HG03558 (cell line): ENCODE measurements around the gene FAM193B.
"Not testable (repeated sequence)": the region's sequence is repeated elsewhere in the genome, so short reads cannot be mapped to it uniquely, and the experiment has no call there.

Experiments
- ATAC-seq: cut with Tn5 transposase; IDR thresholded peaks from one replicate; pipeline ENCODE4 v1.9.1; 2021; ENCODE audit warnings: moderate number of reproducible peaks; ENCODE audit not compliant: unreplicated experiment; ENCODE audit errors: extremely low read depth

Gene FAM193B

DNA sequence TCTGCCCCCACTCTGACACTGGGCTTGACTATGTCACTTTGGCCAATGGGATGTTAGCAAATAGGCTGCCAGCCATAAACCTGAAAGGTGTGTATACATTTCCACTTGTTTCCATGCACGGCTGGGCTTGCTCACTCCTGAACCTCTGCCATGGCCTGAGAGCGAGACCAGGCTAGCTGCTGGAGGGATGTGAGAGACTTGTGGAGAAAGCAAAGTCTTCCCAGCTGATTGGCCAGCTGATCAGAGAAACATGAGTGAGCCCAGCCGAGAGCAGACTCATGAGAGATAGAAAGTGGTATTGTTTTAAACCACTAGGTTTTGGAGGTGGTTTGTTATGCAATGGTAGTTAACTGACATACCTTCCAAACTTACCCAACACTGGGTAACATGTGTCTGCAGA is 13.9 kb downstream of the FAM193B start:
- no peak for ATAC-seq

DNA sequence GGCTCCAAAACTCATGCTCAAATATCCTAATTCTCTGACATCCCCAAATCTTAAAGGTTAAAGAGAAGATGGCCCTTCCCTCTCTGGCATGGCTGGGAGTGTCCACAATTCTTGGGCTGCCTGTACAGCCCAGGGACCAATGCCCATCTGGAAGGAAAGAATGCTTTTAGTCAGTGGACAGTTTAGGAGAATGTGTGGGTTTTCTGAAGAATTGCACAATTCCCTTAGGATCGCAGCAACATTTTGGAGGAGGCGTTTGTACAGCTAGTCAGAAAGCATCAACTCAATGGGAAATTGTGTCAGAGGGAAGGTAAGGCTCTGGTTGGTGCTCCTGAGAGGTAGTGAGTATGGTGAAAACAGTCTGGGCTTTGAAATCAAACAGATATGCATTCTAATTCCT is 15.0 kb downstream of the FAM193B start:
- ATAC-seq, result no peak

DNA sequence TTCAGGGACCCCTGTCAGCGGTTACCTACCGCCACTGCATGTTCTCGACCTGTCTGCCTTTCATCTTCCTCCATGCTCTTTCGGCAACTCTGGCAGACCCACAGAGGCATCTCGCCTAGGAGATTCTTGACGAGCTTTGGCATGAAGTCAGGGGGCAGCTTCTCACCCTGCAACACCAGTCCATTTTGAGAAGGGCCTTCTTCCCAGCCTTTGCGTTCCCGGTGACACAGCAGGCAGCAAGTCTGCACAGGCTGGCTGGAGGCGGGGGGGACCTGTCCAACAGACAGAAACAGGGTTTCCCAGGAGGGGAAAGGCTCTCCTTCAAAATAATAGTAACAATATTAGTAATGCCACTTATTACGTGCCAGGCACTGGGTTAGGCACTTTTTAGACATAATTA is 15.5 kb downstream of the FAM193B start:
- no peak for ATAC-seq

DNA sequence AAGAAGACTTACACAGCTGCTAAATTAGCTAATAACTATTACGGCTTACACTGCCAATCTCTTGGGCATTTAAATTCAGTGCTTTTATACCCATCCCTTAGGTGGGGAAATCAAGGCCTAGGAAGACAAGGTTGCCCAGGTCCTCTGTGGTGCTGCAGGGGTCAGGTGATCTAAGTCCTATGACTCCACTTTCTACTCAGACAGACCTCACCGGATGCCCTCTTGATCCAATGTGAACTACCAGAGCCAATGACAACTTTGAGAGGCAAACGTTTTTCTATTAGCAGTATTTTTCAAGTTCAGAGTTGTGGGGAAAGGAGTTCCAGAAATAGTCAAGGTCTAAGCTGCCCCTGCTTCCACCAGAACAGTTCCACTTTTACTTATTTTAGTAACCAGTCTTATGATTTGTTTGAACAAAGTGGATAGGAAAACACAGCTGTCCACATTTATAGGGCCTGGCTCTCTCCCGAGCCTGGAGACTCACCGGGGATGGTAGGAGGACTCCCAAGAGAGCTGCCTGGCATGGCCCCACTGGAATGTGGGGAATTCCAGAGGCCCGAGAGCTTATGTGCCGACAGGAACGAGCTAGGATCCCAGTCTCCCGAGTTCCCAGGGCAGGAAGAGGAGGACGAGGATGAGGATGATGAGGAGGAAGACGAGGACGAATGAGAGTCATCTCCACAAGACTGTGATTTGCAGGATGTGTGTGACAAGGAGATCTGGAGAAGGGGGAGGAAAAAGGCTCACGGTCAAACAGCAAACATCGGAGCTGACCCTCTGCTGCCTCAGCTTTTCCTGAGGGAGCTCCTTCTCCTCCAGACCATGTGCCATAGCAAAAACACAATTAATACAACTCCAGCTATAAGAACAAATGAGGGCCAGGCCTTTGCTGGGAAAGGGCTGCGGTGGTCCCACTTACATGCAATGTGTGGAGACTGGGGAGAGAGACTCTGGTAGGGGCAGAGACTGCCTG is 16.7 kb downstream of the FAM193B start:
- no peak for ATAC-seq

DNA sequence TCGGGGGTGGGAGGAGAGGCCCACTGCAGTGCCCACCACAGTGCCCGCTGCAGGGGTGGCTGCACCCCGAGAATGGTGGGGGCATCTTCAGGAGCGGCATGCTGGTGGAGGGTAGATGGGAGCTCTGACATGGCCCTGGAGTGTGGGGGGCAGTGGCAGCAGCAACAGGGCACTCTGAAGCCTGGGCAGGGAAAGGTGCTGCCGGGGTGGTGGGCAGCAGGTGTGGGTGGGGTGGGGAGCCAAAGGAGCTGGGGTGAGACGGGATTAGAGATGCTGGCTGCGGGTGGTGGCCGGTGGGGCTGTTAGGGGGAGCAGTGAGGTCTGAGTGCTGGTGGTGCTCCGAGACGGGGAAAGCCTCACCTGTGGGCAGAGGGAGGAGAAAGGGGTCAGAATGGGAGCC is 18.0 kb downstream of the FAM193B start:
- no peak for ATAC-seq

DNA sequence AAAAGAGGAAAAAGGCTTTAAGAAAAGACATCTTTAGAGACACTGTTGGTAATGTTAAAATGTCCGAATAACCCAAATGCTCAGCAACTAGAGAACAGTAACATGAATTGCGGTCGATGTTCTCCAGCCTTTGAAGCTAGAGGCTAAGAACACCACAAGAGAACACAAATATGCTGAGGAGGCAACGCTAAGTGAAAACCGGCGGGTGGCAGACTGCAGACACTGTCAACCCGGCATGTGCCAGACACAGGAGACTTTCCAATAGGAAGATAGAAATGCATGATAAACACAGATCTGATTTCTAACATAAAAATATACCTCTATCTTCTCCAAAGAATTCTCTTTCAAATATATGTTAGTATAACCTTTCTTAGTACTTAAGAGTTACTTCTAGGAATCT is 19.2 kb downstream of the FAM193B start:
- no peak for ATAC-seq

DNA sequence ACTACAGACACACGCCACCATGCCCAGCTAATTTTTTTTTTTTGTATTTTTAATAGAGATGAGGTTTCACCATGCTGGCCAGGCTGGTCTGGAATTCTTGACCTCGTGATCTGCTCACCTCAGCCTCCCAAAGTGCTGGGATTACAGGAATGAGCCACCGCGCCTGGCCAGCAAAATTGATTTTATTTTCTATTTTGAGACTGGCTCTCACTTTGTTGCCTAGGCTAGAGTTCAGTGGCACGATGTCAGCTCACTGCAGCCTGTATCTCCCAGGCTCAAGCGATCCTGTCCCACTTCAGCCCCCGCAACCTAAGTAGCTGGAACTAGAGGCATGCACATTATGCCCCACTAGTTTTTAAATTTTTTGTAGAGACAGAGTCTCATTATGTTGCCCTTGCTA is 19.9 kb downstream of the FAM193B start:
- ATAC-seq, result not testable (repeated sequence)

DNA sequence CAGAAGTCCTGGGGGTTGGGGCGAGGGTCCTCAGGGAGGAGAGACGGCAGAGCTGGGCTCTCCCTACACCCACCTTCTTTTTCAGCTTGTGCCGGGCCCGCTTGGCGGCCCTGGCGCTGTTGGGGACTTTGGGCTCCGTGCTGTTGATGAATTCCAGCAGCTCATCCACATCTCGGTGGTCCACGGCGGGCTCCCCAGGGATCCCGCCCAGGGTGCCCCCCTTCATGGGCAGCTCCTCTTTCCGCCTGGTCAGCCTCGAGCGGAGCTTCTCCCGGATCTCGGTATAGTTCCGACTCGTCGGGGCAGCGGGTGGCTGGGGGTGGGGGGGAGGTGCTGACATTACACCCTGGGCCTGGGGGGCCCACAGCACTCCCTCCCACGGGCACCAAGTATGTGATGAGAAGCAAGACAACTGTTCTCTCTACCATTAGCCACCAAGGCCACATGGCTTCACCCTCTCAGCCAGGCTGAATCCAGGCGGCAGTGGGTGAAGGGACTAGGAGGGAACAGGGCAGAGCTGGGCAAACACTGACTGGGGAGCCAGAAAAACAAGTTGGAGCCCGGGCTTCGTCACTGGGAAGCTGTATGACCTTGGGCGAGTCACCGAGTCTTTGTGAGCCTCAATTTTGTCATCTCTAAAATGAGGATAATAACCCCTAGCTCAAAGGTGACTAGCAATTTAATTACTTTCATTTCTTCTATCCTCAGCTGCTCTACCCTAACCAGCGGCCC is 23.0 kb downstream of the FAM193B start:
- ATAC-seq, result no peak

DNA sequence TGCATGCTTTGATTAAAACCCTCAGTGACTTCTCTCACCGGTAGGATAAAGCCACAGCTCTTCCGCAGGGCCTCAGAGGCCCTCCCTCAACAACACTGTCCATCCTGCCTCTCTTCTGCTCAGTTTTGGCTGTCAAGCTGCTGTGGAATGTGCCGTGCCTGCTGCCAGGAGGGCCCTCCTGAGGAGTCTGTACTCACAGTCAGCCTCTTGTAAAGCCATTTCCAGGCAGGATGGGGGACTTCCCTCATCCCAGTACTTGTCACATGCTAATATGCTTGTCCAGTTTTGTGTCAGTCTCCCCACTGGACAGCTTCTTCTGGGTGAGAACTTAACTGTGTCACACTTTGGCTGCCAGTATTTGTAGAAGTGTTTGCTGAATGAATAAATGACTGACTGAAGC is 23.7 kb downstream of the FAM193B start:
- no peak for ATAC-seq

DNA sequence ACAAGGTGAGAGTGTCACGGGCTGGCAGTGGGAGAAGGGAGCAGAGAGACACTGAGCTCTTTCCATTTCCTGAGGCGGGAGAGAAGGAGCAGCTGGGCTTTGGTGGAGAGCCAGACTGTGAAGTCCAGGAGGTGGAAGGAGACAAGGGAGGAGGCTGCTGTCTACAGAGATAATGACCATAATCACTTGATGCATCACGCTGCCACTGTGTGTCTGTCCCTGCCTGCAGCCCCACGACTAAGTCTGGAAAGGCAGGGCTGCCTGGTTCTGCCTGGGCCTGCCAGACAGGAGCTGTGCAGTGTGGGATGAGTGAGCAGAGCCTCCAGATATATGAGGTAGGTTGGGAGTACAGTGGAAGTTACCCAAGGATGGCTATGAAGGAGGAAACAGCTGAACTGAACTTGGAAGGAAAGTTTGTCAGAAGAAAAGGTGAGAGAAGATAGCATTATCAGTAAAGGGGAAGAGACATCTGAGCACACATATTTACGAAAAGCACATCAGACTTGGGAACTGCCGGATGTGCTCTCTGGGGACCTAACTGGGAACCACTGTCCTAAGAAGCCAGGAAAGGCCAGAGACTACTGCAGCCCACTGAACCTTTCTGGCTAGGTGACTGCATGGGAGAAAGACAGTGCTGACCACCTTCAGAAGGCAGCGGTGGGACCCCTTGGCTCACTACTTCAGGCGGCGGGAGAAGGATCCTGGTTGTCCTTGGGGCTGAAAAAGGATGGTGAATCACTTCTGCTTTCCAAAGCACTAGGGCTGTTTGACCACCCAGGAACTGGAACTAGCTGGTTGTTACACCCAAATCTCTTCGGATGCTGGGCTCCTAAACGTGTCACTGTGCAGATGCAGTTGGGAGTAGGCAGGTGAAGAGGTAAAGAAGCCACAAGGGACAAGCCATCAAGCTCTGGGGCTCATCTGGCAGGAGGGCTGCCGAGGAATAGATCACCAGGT is 24.8 kb downstream of the FAM193B start:
- no peak for ATAC-seq

DNA sequence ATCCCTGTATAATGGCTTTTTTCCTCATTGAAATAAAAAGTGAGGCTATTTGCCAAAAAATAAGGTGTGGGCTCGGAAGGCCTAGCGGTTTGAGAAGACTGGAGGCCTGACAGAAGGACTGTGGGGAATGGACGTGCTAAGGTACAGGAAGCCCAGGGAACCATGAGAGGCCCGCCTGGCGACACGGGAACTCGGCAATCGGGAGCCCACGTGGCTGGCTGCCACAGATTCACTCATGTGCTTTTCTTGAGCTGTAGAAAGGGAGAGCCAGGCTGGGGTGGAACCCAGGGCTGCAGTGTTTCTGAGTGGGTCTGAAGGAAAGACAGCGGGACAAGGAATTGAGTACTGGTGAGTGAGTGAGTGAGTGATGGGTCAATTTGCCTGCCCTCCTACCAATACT is 25.7 kb downstream of the FAM193B start:
- ATAC-seq, result no peak

DNA sequence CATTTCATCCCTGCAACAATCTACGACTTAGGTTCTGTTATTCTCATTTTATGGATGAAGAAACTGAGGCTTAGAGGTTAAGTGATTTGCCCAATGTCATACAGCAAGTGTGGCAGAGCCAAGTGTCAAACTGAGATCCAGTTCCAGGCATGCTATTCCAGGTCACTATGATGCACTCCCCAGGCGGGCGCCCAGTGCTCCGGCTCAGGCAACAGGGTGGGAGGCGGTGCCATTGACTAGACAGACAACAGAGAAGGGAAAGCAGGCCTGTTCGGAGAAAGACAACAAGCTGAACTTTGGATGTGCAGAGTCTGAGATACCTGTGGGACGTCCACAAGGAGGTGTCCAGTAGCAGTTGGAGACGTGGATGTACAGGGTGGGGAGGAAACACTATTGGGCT is 26.8 kb downstream of the FAM193B start:
- ATAC-seq, result no peak

DNA sequence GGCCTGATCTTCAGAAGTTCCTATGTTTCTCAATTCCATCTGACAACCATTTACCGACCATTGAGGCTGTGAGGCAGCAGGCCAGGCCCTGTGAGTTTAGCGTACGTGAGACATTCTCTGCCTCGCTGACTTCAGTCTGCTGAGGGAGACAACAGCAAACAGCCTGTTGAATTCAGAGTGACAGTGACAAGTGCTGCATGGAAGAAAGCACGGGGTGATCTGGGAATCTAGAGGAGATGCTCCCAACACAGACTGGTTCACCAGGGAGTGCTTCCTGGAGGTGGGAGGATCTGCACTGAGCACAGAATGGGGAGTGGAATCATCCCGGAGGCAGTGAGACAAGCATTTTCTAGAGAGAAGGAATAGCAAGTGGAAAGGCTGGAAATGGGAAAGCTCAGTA is 27.6 kb downstream of the FAM193B start:
- ATAC-seq, result no peak

DNA sequence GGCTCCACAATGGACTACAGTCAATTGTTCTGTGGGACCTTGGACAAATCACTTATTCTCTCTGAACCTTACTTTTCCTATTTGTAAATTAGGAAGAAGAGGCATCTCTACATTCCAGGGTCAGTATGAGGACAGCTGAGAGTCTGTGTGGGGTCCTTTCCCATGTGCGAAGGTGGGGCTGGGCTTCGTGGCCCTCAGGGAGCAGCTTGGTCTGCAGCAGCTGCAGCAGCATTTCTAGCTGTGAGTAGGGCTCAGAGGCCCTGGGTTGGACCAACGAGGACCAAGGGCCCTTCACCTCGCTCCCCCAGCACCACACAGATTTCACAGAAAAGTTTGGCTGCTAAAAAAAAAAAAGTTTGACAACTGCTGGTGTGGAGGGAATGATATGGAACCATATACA is 28.2 kb downstream of the FAM193B start:
- ATAC-seq, result no peak

DNA sequence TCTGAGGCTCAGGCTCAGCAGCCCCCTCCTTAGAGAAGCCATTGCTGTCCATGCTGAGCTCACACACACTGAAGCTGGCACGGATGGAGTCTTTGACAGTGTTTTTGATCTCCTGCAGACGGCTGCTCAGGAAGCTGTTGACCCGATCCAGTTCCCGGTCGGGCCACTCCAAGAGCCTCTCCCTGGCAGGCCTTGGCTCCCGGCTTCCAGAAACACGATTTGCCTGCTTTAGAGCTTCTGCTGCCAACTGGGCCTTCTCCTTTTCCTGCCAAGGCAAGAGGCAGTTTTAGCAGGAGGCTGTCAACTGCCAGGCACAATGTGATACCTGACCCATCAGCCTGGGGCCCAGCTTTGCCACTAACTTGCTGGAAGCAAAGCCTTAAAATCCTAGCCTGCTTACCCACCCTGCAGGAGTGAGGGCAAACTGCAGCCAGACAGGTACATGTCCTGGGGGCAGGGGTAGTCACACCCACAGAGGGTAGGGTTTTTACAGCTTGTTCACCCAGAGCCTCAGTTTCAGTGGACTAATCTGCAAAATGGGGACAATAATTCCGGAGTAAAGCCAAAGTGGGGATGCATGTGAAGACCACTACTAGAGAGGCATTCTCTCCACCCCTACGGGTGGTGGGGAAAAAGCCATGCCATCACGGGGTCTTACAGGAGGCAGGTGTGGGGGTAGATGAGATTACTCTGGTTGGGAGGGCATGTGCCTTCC is 29.3 kb downstream of the FAM193B start:
- ATAC-seq, result no peak

DNA sequence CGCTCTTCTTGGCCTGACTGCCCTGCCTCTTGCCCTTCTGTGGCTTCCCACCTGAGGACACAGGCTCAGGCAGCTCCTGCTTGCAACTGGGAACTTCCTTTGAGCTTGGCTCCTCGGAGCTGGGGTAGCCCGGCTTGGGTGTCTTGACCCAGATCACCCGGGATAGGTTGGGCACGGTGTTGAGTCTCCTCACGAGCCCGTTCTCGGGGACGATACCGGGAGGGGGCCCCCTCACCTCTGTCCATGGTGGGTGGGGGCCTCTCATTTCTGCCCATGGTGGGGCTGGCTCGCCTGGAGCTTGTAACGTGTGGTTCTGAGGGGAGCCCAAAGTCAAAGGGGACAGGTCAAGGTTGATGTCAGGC is 29.8 kb downstream of the FAM193B start:
- ATAC-seq, result no peak

DNA sequence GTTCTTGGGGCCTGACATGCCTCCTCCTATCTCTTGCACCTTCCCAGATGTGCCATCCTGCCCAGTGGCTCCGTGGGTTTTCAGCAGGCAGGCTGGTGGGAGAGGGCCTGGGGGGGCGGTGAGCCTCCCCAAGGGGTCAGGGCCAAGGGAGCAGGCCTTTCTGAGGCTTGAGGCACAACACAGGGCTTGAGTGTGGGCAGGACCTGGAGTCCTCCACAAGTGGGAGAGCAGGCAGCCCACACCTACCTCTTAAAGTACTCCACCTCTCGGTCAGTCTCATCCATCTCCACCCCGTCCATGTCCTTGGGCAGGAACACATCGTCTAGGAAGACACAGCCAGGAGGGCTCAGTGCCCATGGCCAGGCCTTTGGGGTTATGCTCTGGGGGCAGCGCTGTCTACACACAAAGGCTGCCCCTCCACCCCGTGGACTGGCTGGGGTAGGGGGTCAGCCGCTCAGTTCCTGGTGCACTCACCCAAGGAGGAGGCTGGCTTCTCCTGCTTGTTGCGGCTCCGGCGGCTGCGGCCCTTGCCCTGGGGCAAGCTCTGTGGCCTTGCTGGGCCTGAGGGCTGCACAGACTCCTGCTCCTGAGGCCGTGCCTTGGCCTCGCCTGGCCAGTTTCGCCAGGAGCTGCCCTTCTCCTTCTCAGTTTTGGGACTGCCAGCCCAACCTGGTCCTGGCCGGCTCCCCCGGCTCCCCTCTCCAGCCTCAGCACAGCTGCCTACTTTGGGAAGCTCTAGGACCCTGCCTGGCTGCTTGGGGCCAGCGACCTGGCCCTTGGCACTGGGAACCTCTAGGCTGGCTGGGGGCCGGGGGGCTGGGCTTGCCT is 30.4 kb downstream of the FAM193B start:
- ATAC-seq, result no peak

DNA sequence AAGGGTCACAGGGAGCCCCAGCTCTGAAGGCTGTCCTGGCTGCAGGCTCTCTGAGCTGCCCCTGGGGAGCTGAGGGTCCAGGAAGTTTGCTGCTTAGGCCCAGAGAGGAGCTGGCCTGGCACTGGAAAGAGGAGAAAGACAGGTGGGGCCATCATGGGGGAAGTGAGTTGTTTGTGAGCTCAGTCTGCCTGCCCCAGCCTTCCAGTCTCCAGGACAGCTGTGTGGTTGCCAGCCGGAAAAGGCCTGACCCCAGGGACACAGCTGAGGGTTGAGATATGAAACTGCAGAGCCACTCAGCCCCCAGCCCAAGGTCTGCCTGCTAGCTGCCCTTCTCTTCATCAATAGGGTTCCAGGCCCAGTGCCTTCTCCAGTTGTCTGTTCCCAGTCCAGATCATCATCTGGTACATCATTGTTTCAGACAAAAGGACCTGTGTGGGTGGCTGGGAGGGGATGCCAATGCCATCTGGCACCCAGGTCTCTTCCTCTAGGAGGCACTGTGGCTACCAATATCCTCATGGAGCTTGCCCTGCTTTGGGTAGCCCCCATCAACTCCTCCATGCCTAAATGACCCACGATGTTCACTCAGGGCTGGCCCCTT is 33.3 kb downstream of the FAM193B start:
- no peak for ATAC-seq

DNA sequence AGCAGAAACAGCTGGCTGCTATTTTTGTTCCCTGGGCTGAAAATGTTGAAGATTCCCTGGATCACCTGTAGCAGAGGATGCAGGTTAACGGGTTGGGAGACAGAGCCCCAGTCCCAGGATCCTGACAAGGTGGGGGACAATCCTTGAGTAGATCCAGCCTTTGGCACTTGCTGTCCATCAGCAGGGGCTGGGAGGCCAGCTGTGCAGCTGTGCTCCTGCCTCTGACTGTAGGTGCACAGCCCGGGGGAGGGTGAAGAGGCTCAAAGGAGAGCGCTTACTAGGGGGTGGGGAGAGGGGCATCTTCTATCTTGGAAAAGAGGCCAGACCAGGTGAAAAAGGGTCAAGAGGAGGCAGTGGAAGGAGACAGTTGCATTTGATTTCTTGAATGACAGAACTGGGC is 34.1 kb downstream of the FAM193B start:
- ATAC-seq, result no peak
